GM19238 (cell line): ENCODE data around the gene HIVEP3.
"Not testable (repeated sequence)": the region's sequence is repeated elsewhere in the genome, so short reads cannot be mapped to it uniquely, and the experiment has no call there.

ENCODE experiments used
- DNase-seq: peaks from one replicate; pipeline ENCODE4 v3.0.0; 2011; ENCODE audit warnings: low spot score; ENCODE audit not compliant: insufficient read length

HIVEP3 gene

GRCh38 chr1:41714638-41715389 is 203.9 kb downstream of the HIVEP3 start:
- DNase-seq = no peak

DNA sequence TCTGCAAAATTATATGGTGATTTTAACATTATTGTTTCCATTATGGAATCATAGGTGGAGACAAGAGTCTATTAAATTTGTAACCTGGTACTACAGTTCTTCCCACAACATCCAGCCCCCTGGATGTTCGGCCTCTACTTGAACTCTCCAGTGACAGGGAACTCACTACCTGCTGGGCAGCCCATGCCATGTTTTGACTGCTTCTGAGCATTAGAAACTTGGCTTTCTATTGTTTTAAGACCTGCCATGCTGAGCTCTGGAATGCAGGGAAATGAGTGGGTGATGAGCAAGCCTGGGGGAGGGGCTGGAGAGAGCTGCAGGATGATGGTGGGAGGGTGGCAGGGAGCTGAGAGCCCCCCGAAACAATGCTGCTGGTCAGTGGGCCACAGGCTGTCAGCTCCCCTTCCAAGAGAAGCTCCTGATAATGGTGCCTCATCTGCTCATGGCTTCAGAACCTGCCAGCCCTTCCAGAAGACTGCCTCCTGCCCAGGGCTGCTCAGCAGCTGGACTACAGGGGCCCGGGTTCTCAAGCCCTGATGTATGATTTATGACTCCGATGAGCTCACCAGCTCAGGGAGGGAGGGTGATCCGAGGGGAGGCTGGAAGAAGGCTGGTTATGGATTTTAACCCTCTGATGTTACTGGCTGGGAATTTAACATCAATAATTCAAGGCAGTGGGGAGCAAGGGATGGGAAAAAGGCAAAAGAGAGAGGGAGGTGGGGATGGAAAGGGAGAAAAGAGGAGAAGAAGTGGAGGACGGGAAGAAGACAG is 205.0 kb downstream of the HIVEP3 start:
- DNase-seq = no peak

- DNase-seq = no peak
Measured at GRCh38 chr1:41713141-41713540, 205.6 kb downstream of the HIVEP3 start.

- DNase-seq = no peak
Measured at GRCh38 chr1:41712695-41713094, 206.0 kb downstream of the HIVEP3 start.

- DNase-seq = no peak
Measured at GRCh38 chr1:41712081-41712480, 206.6 kb downstream of the HIVEP3 start.

DNA sequence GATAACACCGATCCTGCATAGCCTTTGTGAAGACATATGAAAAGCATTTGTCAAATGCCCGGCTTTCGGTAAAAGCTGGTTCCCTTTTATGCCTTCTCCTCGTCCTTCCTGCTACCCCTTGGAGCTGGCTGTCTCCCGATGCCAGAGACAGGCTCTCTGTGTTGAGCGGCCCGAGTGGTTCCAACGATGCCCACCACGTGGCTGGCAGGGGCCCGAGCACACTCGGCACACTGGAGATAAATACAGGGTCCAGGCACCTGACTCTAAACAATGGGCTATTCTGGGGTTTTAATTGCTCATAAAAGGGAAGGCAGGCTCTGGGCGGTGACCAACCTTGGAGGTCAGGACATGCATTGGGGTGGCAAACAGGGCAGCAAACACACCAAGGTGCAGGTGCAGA is 207.1 kb downstream of the HIVEP3 start:
- DNase-seq = no peak

- DNase-seq = no peak
Measured at GRCh38 chr1:41710980-41711379, 207.7 kb downstream of the HIVEP3 start.

GRCh38 chr1:41709873-41710272 is 208.8 kb downstream of the HIVEP3 start:
- no peak for DNase-seq

DNA sequence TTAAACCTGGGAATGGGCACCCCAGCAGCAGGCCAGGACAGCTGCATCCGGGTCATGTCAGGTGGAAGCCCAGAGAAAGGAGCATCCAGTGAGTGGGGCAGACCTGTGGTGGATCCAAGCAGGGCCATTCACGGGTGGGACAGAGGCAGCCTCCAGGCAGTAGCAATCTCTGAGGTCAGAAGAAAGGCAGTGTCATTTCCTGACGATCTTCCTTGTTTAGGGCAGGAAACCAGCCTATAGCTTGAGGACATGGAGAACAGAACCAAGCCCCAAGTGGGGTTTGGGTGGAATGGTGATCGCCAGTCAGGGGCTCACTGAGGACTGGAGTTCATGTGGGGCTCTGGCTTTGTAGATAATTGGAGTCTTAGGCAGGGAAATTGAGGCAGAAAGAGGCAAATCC is 209.4 kb downstream of the HIVEP3 start:
- no peak for DNase-seq

- no peak for DNase-seq
Measured at GRCh38 chr1:41708332-41708731, 210.4 kb downstream of the HIVEP3 start.

- no peak for DNase-seq
Measured at GRCh38 chr1:41707793-41708192, 210.9 kb downstream of the HIVEP3 start.

DNA sequence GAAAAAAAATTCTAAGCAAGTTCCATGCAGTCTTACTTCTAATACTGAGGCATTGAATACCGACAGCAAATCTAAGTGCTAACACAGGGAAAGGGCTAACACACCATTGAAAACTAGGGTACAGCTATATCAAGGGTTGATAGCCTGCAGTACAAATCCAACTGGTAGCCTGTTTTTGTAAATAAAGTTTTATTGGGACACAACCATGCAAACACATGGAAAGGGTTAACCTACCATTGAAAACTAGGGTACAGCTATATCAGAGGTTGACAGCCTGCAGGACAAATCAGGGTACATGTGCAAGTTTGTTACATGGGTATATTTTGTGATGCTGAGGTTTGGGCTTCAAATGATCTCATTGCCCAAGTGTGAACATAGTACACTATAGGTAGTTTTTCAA is 212.9 kb downstream of the HIVEP3 start:
- no peak for DNase-seq

DNA sequence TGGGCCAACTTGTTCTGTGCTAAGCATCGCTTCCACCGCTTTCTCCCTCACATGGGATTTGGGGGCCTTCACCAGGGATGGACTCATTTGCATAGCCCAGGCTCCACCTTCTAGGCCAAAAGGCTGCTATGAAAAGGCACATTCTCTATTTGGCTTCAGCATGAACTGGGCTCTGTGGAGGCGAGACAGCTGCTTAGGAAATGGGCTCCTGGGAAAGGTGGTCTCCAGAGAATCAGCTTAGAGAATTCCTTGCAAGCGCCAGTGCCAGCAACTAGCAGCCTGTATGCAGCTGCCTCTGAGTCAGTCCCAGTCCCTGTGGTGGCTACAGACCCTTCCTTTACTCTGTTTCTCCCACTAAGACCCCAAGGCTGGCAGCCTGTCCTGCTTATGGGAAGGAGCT is 214.5 kb downstream of the HIVEP3 start:
- no peak for DNase-seq

DNA sequence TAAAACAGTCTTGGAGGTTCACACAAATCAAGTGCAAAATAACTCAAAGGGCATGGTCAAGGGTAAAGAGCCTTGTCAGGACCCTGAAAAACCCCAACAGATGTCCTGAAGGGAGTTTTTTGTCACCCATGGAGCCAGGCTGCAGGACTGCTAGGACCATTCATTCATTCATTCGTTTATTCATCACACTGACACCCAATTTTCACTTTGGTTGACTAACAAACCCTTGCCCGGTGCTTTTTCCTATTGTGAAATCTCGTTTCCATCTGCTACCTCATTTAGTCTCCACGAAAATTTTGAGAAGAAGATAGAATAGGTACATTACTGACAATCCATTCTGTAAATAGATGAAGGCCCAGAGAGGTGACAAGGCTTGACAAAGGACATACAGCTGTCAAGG is 216.0 kb downstream of the HIVEP3 start:
- no peak for DNase-seq

DNA sequence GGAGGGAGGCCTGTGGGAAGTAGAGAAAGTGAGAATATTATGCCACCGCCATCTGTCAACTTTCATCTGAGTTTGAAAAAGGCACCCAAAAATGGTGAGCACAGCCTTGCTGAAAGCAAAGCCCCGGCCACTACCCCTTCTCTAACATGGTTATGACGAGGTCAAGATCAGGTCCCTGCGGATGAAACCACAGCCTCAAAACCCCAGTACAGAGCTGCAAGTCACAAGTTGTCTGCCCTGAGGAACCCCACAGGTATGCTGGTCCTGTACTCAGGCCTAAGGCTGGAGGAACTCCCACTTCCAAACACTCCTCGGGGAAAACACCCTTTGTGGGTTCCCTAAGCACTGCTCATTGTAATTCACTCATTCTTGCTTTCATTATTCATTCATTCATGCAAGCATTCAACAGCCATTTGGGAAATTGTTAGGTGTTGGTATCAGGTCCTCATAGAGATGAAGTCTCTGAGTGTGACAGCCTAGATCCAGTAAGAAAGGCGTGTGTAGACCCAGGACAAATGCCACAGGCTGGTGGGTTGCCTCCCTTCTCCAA is 217.7 kb downstream of the HIVEP3 start:
- no peak for DNase-seq

DNA sequence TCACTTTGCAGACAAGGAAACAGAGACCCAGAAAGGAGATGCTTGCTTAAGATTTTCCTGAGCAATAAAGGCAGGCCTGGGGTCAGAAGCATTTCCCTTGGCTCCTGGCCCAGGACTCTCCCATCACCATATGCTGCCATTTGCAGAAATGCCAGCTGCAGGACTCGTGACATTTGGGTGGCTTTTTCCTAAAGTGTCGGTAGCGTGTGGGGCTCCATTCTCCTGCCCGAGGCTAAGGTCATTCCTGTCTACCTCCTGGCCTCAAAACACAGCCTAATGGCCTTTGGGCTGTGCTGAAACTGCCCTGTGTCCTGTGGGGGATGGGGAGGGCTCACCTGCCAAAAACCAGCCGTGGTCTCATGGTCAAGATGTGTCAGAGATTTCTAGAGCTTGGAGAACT is 218.1 kb downstream of the HIVEP3 start:
- no peak for DNase-seq

DNA sequence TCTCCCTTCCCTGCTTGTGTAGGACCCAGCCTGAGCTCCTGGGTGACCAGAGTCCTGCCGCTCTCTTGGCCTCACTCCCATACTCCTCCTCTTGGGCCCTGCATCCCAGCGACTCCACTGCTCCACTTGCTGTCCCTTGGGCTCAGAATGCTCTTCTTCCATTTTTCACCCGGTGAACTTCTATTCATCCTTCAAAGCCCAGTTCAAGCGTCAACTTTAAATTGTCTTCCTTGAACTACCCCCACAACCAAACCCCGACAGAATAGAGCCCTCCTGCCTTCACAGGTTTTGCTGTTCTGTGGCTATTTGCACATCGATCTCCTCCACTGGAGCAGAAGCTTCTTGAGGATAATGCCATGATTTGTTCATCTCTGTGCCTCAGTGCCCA is 218.9 kb downstream of the HIVEP3 start:
- no peak for DNase-seq

- no peak for DNase-seq
Measured at GRCh38 chr1:41698916-41699860, 219.5 kb downstream of the HIVEP3 start.

DNA sequence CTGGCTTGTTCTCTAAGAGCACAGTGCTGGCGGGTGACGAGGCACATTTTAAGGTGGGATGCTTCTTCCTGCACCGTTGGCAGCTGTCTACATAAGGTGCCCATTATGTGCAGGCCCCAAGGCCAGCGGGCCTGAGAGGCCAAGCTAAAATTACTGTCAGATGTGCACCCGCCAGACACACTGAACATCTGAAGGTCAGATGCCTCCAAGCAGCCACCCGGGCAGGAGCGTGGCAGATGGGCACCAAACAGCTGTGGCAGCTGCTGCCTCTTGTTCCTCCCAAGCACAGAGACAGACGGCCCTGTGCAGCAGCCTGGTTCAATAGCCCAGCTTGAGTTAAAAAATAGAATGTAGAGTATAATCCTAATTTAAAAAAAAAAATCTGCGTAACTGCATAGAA is 222.3 kb downstream of the HIVEP3 start:
- no peak for DNase-seq

- DNase-seq = no peak
Measured at GRCh38 chr1:41695118-41695745, 223.5 kb downstream of the HIVEP3 start.

GRCh38 chr1:41691966-41692365 is 226.8 kb downstream of the HIVEP3 start:
- not testable (repeated sequence) for DNase-seq
